NK-92 (cell line): ENCODE data around the gene ARFGAP1.
"Not testable (repeated sequence)": the region's sequence is repeated elsewhere in the genome, so short reads cannot be mapped to it uniquely, and the experiment has no call there.

ENCODE experiments used
- DNase-seq: peaks from one replicate; lab custom pipeline; 2025; ENCODE audit not compliant: unreplicated experiment; lab: John Stamatoyannopoulos, UW

Gene ARFGAP1

DNA sequence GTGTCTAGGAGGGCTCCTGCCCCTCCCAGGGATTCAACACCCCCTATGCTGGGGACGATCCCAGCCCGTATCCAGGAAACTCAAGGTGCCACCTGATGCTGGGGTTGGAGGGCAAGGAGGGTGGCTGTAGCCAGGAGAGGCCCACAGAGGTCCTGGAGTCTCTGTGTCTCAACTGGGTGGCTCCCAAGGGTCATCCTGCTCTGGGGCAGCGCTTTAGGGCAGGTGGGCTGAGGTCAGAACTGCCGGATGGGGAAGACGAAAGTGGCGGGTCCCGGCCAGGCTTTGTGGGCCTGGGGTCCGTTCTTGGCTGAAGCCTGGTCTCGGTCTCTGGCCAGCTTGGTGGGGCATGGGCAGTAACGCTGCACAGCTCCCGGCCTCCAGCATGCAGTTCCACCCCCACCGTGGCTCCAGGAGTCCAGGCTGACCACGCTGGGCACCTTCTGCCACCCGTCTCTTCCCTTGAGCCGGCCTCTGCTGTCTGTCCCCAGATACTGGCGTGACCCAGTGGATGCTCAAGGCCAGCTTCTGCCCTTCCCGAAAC is 17.6 kb downstream of the ARFGAP1 start:
- no peak for DNase-seq

DNA sequence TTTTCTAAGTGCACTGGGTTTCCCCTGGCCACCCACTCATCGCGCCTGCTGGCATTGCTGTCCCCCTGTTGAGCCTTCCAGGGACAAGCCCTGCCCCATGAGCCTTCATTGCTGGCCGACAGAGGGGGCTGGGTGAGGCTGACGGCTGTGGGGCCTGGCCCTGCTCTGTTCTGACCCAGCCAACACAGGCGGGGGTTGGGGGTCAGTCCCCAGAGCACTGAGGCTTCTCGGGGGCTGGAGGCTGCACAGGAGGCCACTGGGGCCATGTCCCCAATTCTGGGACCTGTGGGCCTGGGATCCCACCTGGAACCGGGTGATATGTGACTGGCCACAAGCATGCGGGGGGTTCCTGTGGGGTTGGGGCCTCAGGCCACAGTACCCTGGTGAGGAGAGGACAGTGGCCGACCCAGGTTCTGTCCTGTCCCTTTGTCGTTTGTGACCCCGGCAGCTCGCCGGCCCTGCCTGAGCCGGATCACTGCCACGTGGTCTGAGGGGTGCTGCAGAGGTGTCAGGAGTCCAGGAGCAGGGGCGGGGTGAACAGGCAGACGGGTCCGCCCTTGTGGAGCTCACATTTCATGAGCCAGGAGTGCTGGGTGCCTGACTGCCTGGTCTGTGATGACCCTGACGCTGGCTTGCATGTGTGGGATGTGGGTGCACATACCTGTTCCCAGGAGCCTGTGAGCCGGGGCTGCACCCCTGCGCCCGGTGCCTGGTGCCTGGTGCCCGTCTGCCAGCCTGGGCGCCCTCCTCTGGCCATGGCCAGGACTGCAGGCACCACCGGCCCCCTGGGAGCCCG is 18.3 kb downstream of the ARFGAP1 start:
- DNase-seq: no peak

DNA sequence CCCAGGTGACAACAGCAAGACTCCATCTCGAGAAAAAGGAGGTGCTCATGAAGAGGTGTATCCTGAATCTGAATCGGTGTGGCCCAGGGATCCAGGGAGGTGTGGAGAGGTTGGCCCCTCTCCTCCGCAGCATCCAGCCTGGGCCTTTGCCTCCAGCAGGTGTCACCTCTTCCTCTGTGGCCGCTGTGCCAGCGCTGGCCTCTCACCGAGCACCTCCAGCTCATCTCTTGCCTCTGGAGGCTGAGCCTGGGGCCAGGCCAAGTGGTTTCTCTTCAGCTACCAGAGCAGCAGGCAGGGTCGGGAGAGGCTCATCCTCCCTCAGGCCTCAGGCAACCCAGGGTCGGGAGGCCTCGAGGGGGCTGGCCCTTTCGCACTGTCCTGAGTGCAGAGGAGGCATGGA is 19.2 kb downstream of the ARFGAP1 start:
- no peak for DNase-seq

DNA sequence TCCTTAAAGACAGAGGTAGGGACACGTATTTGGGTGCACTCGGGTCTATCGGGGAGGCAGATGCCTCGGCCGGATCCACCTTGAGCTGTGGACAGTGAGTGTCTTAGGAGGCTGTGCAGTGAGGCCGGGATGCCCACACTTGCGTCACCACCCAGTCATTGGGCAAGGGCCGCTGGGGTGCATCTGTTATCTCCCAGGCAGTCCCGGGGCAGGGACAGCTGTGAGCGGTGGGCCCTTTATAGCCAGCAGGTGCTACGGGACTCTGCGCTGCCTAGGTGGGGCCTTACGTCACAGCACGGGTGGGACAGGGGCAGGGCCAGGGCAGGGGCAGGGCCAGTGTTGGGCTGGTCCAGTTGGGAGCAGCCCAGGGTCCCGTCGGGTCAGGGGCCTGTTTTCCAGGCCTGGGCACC is 19.7 kb downstream of the ARFGAP1 start:
- no peak for DNase-seq

DNA sequence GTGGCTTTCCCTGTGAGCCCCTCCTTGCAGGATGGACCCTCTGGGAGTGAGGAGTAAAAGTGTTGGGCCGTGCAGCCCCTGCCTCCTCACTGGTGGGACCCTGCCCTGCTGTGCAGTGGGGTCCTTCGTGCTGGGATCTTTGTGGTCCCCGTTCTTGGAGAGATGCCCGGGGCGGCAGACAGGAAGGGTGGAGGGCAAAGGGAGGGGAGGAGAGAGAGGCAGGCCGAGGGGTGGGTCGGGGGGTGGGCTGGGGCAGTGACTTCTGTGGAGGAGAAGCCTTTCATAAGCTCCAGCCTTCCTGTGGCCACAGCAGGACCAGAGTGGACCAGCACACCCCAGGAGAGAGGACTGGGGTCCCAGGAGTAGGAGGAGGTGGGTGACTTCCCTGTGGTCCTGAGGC is 20.3 kb downstream of the ARFGAP1 start, which contains the start of gene COL20A1:
Gene COL20A1, plus strand, starts transcription at position 283 of the 400 bp plus-strand sequence. CDS start 1,922 bp downstream, outside the sequence.
- no peak for DNase-seq

DNA sequence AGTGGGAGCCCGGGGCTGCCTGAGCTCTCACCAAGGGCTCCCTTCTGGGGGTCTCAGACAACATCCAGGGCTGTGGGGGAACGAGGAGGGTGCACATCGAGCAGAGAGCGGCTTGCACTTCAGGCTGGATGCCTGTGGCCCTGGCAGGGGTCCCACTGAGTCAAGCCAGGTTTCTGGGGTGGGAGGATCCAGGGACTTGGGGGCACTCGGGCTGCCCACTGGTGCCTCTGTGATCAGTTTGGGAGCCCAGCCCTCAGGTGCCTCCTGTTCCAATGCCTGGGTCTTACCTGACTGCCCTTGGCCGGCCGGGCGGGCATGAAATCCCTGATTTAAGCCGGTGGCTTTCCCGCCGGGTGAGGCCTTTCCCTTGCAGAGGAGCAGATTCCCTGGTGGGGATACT is 20.8 kb downstream of the ARFGAP1 start:
- DNase-seq: no peak

DNA sequence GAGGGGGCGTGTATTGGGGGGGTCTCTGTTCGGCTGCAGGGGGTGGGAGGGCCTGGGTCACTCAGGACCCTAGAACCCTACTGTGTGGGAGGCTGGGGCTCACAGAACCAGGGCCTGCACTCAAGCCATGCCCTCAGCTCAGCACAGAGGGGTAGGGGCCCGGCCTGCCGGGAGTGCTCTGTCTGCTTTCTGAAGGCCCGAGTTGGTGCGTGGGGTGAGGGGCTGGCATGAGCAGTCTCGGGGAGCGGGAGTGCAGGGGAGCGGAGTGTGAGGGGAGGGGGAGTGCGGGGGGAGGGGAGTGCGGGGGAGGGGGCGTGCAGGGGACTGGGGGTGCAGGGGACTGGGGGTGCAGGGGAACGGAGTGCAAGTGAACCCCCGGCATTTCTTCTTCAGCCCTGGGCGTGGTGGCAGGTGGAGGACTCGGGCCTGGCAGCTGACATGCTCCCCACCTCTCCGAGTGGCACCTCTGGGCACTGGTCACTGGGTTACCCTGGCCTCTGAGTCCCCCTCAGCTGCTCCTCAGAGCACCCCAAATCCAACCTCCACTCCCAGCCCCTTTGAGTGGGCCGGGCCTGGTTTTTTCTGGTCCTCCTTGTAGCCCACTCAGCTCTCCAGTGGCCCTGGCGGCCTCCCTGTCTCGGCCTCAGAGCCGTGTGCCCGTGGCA is 21.4 kb downstream of the ARFGAP1 start:
- no peak for DNase-seq

DNA sequence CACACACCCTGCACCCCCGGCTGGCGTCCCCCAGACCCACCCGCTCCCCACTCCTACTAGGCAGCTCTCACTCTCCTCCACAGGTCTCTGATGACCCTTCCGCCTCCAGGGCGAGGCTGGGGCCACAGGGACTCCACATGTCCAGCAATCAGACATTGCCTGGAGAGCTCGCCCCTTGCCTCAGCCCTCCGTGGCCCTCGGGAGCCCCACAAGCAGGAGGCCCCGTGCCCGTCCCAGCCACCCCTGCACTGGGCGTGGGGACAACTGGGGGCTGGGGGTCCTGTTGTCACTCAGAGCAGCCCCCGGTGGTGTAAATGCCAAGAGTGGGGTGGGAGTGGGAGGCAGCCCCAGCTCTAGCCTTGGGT is 21.9 kb downstream of the ARFGAP1 start:
- no peak for DNase-seq

DNA sequence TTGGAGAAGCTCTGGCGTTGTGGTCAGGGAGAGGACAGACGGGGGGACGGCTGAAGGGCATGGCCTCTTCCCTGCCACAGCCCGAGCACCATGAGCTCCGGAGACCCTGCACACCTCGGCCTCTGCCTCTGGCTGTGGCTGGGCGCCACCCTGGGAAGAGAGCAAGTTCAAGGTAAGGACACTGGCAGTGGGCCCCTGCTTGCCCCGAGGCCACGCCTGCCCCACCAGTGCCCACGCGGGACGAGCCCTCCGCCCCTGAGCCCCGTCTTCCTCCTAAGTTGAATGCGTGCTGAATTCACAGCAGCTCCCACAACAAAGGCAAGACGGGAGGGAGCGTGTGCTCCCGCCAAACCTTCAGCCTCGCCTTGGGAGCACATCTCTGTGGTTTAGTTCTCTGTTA is 22.4 kb downstream of the ARFGAP1 start:
- no peak for DNase-seq

DNA sequence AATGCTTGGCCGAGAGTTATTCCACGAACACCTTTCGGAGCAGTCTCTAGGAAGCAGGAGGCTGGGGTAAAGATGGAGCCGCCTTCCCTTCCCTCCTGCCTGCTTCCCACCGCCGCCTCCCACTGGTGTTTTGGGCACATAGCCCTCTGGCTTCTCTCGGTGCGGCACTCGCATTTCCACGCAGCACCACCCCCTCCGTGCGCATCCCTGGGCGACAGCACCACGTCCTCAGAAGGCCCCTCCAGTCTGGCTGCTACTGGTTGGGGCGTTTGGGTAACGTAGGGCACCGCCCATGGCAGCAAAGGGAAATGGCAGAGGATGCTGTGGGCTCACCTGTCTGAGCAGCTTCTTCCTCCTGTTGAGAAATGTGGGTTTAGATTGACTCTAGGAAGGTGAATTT is 22.8 kb downstream of the ARFGAP1 start:
- no peak for DNase-seq

DNA sequence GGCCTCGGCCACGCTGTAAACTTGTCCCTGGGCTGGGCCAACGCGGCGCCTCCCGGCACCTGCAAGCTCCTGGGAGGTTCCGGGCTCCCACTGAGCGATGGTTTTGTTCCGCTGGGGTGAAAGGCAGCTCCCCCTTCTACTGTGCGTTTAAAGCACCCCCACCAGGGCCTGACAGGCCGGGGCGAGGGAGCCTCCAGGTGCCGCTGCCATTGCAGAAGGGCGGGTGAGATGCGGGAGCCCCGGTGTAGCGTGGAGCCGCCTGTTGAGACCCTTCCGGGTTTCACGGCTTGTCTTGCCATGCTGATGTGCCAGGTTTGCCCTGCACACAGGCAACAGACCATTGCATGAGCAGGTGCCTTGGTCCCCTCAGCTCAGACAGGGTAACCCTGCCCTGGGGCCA is 23.2 kb downstream of the ARFGAP1 start:
- DNase-seq: no peak

DNA sequence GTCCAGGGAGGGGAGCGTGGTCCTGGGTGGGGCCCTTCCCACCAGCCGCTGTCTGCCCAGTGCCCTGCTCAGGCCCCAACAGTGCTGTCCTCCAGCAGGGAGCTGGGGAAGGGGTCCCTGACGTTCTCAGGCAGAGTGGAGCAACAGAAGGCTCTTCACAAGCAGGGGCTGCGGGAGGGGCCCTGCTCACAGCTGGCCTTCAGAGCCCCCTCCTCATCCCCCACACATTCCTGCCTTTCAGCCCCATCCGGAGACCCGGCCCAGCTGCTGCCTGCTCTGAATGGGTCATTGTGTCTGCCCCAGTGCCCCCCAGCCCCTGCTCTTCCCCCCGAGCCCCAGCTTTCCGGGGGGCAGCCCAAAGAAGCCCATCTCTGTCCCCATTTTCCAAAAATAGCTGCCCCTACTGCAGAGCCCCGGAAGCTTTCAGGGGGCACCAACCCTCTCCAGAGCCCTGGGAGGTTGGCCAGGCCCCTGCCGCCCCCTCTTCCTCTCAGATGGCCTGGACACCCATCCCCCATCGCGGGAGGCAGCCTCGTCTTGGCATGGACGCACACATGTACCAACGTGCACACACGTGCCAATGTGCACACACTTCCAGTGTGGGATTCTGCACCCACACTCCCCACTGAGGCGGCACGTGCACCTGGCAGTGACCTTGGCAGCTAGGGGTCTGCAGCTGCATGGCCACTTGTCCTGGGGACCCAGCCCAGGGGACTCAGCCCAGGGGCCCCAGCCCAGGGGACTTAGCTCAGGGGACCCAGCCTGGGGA is 24.1 kb downstream of the ARFGAP1 start:
- DNase-seq: no peak

DNA sequence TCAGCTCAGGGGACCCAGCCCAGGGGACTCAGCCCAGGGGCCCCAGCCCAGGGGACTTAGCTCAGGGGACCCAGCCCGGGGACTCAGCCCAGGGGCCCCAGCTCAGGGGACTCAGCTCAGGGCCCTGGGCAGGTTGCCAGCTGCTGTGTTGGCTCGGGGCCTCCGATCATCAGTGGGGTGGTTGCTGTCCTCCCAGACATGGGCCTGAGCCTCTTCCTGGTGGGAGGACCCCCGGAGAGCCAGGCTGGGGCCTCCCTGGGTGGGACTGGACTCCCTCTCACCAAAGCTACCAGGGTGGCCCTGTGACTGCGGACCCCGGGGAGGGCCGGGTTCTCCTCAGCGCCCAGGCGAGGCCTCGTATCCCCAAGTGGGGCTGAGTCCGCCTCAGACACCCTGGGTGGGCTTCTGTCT is 24.8 kb downstream of the ARFGAP1 start:
- no peak for DNase-seq

DNA sequence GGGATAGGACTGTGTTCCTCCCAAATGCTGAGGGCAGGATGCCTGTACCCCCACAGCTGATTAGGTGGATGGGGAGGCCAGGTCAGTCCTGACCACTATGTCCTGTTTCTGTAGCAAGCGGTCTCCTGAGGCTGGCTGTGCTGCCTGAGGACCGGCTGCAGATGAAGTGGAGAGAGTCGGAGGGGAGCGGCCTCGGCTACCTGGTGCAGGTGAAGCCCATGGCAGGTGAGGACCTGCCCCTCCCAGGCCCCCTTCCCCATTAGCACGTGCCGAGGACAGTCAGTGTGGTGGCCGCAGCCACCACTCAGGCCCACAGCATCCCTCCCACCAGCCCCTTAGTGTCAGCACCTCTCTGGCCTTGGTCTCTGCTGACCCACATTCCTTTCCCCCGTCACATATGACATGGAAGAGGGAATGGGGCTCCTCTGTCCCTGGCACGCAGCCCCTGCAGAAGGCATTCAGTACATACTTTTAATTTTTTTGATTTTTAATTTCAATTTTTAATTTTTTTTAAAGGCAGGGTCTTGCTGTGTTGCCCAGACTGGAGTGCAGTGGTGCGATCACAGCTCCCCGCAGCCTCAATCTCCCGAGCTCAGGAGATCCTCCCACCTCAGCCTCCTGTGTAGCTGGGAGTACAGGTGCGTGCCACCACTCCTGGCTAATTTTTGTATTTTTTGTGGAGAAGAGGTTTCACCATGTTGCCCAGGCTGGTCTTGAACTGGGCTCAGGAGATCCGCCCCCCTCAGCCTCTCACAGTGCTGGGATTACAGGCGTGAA is 25.4 kb downstream of the ARFGAP1 start:
- no peak for DNase-seq

DNA sequence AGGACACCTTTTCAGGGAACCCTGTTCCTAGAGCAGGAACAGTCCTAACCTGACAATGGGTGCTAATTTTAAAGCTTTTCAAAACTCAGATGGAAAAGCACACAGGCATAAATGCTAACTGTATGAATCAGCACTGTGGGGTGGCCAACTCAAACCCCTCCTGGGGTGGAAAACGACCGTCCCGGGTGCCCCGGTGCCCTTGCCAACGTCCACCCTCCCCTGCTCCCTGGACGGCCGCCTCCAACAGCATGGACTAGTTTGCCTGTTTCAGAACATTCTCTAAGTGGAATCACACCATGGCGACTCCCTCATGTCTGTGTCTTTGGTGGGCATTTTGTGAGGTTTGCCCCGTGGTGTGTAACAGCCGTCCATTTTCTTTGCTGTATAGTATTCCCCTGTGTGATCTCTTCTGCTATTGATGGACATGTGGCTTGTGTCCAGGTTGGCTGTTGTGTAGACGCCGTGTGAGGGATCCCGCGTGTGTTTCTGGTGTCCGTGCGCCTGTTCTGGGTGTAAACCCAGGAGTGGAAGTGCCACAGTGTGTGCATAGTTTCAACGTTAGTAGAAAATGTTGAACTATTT is 26.2 kb downstream of the ARFGAP1 start:
- no peak for DNase-seq

DNA sequence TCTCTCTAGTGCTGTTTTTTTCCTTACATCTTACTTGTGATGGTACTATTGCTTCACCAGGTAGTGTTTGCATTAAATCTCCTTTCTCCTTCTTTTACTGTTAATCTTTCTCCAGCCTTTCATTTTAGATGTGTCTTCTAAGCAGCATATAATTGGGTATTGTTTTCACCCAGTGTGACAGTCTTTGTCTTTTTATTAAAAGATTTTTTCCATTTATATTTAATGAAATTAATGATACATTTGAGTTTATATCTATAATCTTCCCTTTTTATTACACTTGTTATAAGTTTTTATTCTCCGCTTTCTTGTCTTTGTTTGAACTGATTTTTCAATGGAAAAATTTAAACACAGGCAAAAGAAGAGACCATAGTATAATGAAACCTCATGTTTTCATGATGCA is 29.1 kb downstream of the ARFGAP1 start:
- DNase-seq: no peak

DNA sequence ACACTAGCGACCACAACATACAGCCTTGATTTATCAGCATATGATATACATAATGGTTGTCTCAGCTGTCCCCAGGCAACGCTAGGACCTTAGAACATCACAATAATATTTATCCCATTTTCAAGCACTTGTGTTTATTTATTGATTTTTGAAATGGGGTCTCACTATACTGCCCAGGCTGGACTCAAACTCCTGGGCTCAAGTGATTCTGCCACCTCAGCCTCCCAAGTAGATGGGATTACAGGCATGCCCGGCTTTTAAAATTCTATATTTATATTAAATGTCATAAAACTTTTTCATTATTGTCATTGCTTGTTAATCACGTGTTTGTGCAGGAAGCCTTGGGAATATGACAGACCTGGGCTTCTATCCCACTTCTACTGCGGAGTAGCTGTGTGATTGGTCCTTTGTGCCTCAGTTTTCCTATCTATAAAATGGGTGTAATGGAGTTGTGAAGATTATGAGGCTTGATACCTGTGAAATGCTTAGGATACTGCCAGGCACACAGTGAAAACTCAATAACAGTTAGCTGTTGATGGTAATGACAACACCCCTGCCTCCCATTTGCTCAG is 30.6 kb downstream of the ARFGAP1 start:
- no peak for DNase-seq

DNA sequence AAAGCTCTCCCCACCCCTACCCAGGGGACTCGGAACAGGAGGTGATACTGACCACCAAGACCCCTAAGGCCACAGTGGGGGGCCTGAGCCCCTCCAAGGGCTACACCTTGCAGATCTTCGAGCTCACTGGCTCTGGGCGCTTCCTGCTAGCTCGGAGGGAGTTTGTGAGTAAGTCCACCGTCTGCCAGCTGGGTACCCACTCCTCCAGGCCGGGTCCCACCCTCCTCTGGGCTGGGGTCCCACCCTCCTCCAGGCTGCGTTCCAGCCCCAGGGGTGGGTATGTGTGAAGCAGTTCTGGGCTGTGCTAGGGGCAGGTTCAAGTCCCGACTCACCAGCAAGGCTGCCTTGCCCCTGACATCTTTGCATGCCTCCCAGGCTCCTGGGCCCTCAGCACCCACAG is 32.8 kb downstream of the ARFGAP1 start:
- no peak for DNase-seq

DNA sequence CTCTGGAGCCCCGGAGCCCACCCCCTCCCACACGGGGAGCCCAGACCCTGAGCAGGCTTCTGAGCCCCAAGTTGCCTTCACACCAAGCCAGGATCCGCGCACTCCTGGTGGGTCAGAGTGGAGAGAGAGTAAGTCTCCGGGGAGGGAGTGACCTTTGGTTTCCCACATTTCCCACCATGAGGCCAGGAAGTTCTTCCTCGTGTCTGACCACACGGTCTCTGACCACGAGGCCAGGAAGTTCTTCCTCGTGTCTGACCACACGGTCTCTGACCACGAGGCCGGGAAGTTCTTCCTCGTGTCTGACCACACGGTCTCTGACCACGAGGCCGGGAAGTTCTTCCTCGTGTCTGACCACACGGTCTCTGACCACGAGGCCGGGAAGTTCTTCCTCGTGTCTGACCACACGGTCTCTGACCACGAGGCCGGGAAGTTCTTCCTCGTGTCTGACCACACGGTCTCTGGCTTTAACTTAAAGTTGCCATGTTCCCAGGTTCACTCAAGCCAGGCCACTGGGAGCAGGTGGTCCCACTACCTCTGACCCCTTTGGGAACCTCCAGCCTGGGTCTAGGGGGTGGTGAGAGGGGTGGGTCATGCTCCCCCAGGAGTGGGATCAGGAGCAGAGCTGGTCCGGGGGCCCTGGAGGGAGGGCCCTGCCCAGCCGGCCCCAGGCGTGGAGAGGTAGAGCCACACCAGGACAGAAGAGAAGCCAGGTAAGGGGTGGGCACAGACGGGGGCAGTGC is 33.5 kb downstream of the ARFGAP1 start:
- DNase-seq: not testable (repeated sequence)
